K562 (cell line): ENCODE measurements around the gene CFAP54. TPM values are rescaled to one million over a fixed set of nuclear protein-coding genes. Genes with fewer than 3 reads are reported as not detected.

Experiments
- ATAC-seq: fragments of 200-7000 bp; cut with Tn5 transposase; 3 replicates; pipeline ENCODE4 v1.9.1; 2020; ENCODE audit warnings: moderate library complexity
- BruUV-seq: library from RNA; stranded (reverse); fragments of 400-500 nt; replicated peaks from 2 replicates; lab custom pipeline; 2021; lab: Mats Ljungman, UMichigan
- CTCF ChIA-PET: fragments of 300-600 bp; formaldehyde crosslinking; extraction: SDS; loops from one replicate; lab custom pipeline; 2021; ENCODE audit warnings: low intra/inter-chr PET ratio; lab: Yijun Ruan, JAX
- POLR2A ChIA-PET: fragments of 300-600, 350-650 bp; sonication (Branson Sonifier 250); formaldehyde crosslinking; extraction: SDS; loops from one replicate; lab custom pipeline; 2021; ENCODE audit warnings: antibody characterized with exemption, inconsistent platforms; lab: Yijun Ruan, JAX
- DNase-seq, 4 experiments: peaks; one replicate each; pipeline versions ENCODE4 v3.0.0 to v3.0.0-alpha.2; 2011 to 2018; ENCODE audit warnings: low spot score in 3 of 4, mixed read lengths in 3 of 4; ENCODE audit errors: extremely low read depth in 1 of 4
- FAIRE-seq: peaks from 2 replicates; lab custom pipeline; 2011; peaks lifted over from hg19 to GRCh38; lab: Jason Lieb, UNC
- H2AFZ ChIP-seq: 2 replicates; pipeline ENCODE4 v1.6.0; 2011; ENCODE audit warnings: low read depth, low read length, control low read depth, inconsistent platforms
- H3K27ac ChIP-seq: fragments of 200-600 bp; 3 replicates; pipeline ENCODE4 v1.8.0; 2011; ENCODE audit warnings: low read depth, mild to moderate bottlenecking, control low read depth, inconsistent platforms, low read length, moderate library complexity, mixed read lengths; ENCODE audit errors: extremely low read depth
- H3K27me3 ChIP-seq, 2 experiments: fragments of 300-600 bp in 1 of 2; 2 replicates in 1 of 2; 3 replicates in 1 of 2; pipeline versions ENCODE4 v1.6.0 to v1.8.0; 2011; ENCODE audit warnings: inconsistent platforms in 2 of 2, low read length in 2 of 2, mild to moderate bottlenecking in 1 of 2, mixed read lengths in 1 of 2, moderate library complexity in 1 of 2; ENCODE audit not compliant: control insufficient read depth in 2 of 2, insufficient read depth in 2 of 2
- H3K36me3 ChIP-seq: fragments of 300-600 bp; 3 replicates; pipeline ENCODE4 v1.8.0; 2011; ENCODE audit warnings: mild to moderate bottlenecking, low read length, inconsistent platforms; ENCODE audit not compliant: control insufficient read depth, insufficient read depth
- H3K4me1 ChIP-seq, 2 experiments: fragments of 200-600 bp in 1 of 2; replicated peaks in 1 of 2; 2 replicates in 1 of 2; 3 replicates in 1 of 2; pipeline versions ENCODE4 v1.5.1 to v1.8.0; 2011; ENCODE audit warnings: inconsistent platforms in 2 of 2, low read length in 2 of 2, mild to moderate bottlenecking in 1 of 2, mixed read lengths in 1 of 2, moderate library complexity in 1 of 2; ENCODE audit not compliant: control insufficient read depth in 2 of 2, insufficient read depth in 2 of 2
- H3K4me2 ChIP-seq: 2 replicates; pipeline ENCODE4 v1.6.1; 2011; ENCODE audit warnings: low read length, control low read depth, inconsistent platforms, mixed read lengths; ENCODE audit not compliant: insufficient read depth
- H3K4me3 ChIP-seq: fragments of 200-600 bp; sonication (generic), shearing (Covaris generic); 2 replicates; pipeline ENCODE4 v1.5.1; 2016; ENCODE audit warnings: control low read depth, inconsistent platforms
- H3K79me2 ChIP-seq: fragments of 200-600 bp; 3 replicates; pipeline ENCODE4 v1.8.0; 2011; ENCODE audit warnings: low read length, inconsistent platforms; ENCODE audit not compliant: control insufficient read depth, insufficient read depth
- H3K9ac ChIP-seq, 2 experiments: 2 replicates each; pipeline versions ENCODE4 v1.6.0 to v1.6.1; 2011; ENCODE audit warnings: low read depth in 2 of 2, low read length in 2 of 2, control low read depth in 1 of 2, inconsistent platforms in 1 of 2, mild to moderate bottlenecking in 1 of 2, mixed read lengths in 1 of 2; ENCODE audit not compliant: insufficient read depth in 1 of 2
- H3K9me1 ChIP-seq: one replicate; pipeline ENCODE4 v1.6.0; 2011; ENCODE audit warnings: inconsistent platforms, mild to moderate bottlenecking, low read length, moderate library complexity; ENCODE audit not compliant: control insufficient read depth, insufficient read depth
- H3K9me3 ChIP-seq: replicated peaks from 2 replicates; pipeline ENCODE4 v1.5.1; 2011; ENCODE audit warnings: low read depth, low read length, inconsistent platforms; ENCODE audit not compliant: control insufficient read depth, insufficient read depth
- H4K20me1 ChIP-seq: replicated peaks from 2 replicates; pipeline ENCODE4 v1.6.1; 2011; ENCODE audit warnings: low read length, inconsistent platforms, mixed read lengths; ENCODE audit not compliant: control insufficient read depth, insufficient read depth
- CEBPZ ChIP-seq: fragments of 150-350 bp; IDR thresholded peaks from 2 replicates; pipeline ENCODE4 v1.6.1; 2014; ENCODE audit warnings: low read depth, mild to moderate bottlenecking, low read length, borderline replicate concordance
- MED1 ChIP-seq: sonication (generic); formaldehyde crosslinking; IDR thresholded peaks from 2 replicates; pipeline ENCODE4 v1.8.1; 2023; ENCODE audit warnings: missing genetic modification reagents, borderline replicate concordance
- WGBS: fragments of 100-300 bp; shearing (Covaris generic); methylation state at CpG from one replicate; pipeline ENCODE4 v1.1.6; 2016; ENCODE audit warnings: low coverage, mixed read lengths; ENCODE audit not compliant: insufficient coverage; ENCODE audit errors: missing lambda C conversion rate; 5-methylcytosine and 5-hydroxymethylcytosine counted together
- in situ Hi-C: fragments of 300-500 bp; cut with MboI; formaldehyde crosslinking; loops from 4 replicates; pipeline ENCODE4 v1.15.0; 2018; ENCODE audit warnings: inconsistent platforms, mixed read lengths
- intact Hi-C: fragments of 100-400 bp; cut with micrococcal nuclease; formaldehyde crosslinking; loops from 2 replicates; pipeline ENCODE4 v1.14.2; 2022
- polyA plus RNA-seq, 8 experiments: library from polyadenylated mRNA; depleted of rRNA in 4 of 8; stranded (reverse) in 5 of 8; unstranded in 3 of 8; fragments of >200 nt; fragmentation: Nextera tagmentation in 2 of 8; fragmentation: Illumina TruSeq in 1 of 8; extraction: Ambion mirVana in 2 of 8; extraction: Trizol in 1 of 8; gene quantifications; 2 replicates each; pipeline versions ENCODE4 v1.2.1 to v1.2.3, GENCODE V29; 2011 to 2014; ENCODE audit warnings: inconsistent platforms in 1 of 8, missing spikeins in 1 of 8
- total RNA-seq, 7 experiments: library from RNA; depleted of rRNA in 6 of 7; stranded (reverse); fragments of >200 nt in 6 of 7; fragmentation: Illumina TruSeq in 2 of 7; extraction: Trizol in 2 of 7; gene quantifications; 2 replicates each; pipeline versions ENCODE4 v1.2.1 to v1.2.3, GENCODE V29; 2011 to 2021; ENCODE audit warnings: low replicate concordance in 1 of 7

CFAP54 gene
- total and polyA plus RNA-seq, 9 of the 15 experiments (the other 6 are each of a cell fraction or from before 2014, with no cell fraction given): 0.03 to 0.23 (median 0.10) TPM; not detected in 3

- Histone ChIP-seq H3K9ac (no peak overlapping the region), H3K36me3 (no peaks in the 10 kb centered on the region), H3K4me3 (no peak overlapping the region), H3K27me3 (peaks cover 0 to 4% of the 10 kb centered on the region in 2 experiments; a peak in 1 of 5 replicates), H4K20me1 (no peaks in the 10 kb centered on the region), H3K4me2 (no peak overlapping the region), H3K27ac (no peak overlapping the region), H3K79me2 (no peaks in the 10 kb centered on the region), H3K9me1 (no peaks in the 10 kb centered on the region), H2AFZ (no peak overlapping the region), H3K4me1 (no peaks in the 10 kb centered on the region; a peak in 1 of 5 replicates), H3K9me3 (no peaks in the 10 kb centered on the region)
- BruUV-seq: no TSS peak
- no peak for FAIRE-seq
- intact Hi-C loops: loop anchor here (10.0 kb wide), 1 partner anchor 210 kb away; no protein-coding TSS in a partner anchor
- CTCF ChIA-PET: no interaction called here
- in situ Hi-C loops: loop anchor here (5.0 to 25.0 kb wide), 2 partner anchors 447 to 902 kb away; no protein-coding TSS in a partner anchor
- TF ChIP-seq CEBPZ: no peak
- no peak for TF ChIP-seq MED1 (CRISPR knock-in tag)
- ATAC-seq: no peak
- WGBS: 56% methylated on average over 3 of the region's 3 CpGs
- no peak for DNase-seq
- POLR2A ChIA-PET: interaction anchor here (1.3 kb wide), 1 partner anchor 11 kb away, joined by 3 read pairs; no protein-coding TSS in a partner anchor
Measured at GRCh38 chr12:96514328-96514727, 25.0 kb downstream of the CFAP54 start.
